GM19468 (cell line): Measurements from ENCODE around the gene TMEM121B.

Experiments
- ATAC-seq: cut with Tn5 transposase; IDR thresholded peaks from one replicate; pipeline ENCODE4 v1.9.1; 2021; ENCODE audit warnings: mild to moderate bottlenecking, moderate library complexity, moderate number of reproducible peaks; ENCODE audit not compliant: unreplicated experiment; ENCODE audit errors: extremely low read depth

TMEM121B gene

GRCh38 chr22:17097062-17097461 is 24.1 kb downstream of the TMEM121B start:
- ATAC-seq = no peak

GRCh38 chr22:17096071-17096470 is 25.1 kb downstream of the TMEM121B start:
- ATAC-seq = no peak

- no peak for ATAC-seq
Measured at GRCh38 chr22:17095538-17095937, 25.6 kb downstream of the TMEM121B start.

- ATAC-seq = no peak
Measured at GRCh38 chr22:17093081-17093480, 28.1 kb downstream of the TMEM121B start.

GRCh38 chr22:17091851-17092250 is 29.3 kb downstream of the TMEM121B start:
- no peak for ATAC-seq

- ATAC-seq = no peak
Measured at GRCh38 chr22:17090550-17090949, 30.6 kb downstream of the TMEM121B start.

- ATAC-seq = no peak
Measured at GRCh38 chr22:17087498-17088131, 33.5 kb downstream of the TMEM121B start.

GRCh38 chr22:17086788-17087497 is 34.2 kb downstream of the TMEM121B start:
- no peak for ATAC-seq

- no peak for ATAC-seq
Measured at GRCh38 chr22:17086296-17086695, 34.9 kb downstream of the TMEM121B start.

GRCh38 chr22:17085277-17086181 is 35.6 kb downstream of the TMEM121B start:
- no peak for ATAC-seq

GRCh38 chr22:17084554-17085276 is 36.4 kb downstream of the TMEM121B start, which contains the start of gene IL17RA:
Gene IL17RA (plus strand): TSS chr22:17085000. CDS start chr22:17085092, 92 bp downstream.
- peak; percentile 83 for ATAC-seq

- ATAC-seq = no peak
Measured at GRCh38 chr22:17083811-17084441, 37.2 kb downstream of the TMEM121B start.

GRCh38 chr22:17083255-17083654 is 37.9 kb downstream of the TMEM121B start:
- no peak for ATAC-seq

GRCh38 chr22:17079572-17079971 is 41.6 kb downstream of the TMEM121B start:
- ATAC-seq = no peak

- ATAC-seq = no peak
Measured at GRCh38 chr22:17077255-17077654, 43.9 kb downstream of the TMEM121B start.

- no peak for ATAC-seq
Measured at GRCh38 chr22:17074648-17075002, 46.5 kb downstream of the TMEM121B start.

- ATAC-seq = no peak
Measured at GRCh38 chr22:17072877-17073276, 48.3 kb downstream of the TMEM121B start.
